ENCODE results near the gene TPK1. TPM values are rescaled to one million over a fixed set of nuclear protein-coding genes. Genes with fewer than 3 reads are reported as not detected.

TPK1 gene
- total RNA-seq, 2 donors from 2014 or later: 4.1 to 6.4 TPM

GRCh38 chr7:144672869-144673268, 163.0 kb downstream of the TPK1 start:
- Histone ChIP-seq H3K36me3 (no peaks in the 10 kb centered on the region), H3K4me1 (no peaks in the 10 kb centered on the region)

GRCh38 chr7:144671429-144671828, 164.4 kb downstream of the TPK1 start:
- TF ChIP-seq, protein P1, sequence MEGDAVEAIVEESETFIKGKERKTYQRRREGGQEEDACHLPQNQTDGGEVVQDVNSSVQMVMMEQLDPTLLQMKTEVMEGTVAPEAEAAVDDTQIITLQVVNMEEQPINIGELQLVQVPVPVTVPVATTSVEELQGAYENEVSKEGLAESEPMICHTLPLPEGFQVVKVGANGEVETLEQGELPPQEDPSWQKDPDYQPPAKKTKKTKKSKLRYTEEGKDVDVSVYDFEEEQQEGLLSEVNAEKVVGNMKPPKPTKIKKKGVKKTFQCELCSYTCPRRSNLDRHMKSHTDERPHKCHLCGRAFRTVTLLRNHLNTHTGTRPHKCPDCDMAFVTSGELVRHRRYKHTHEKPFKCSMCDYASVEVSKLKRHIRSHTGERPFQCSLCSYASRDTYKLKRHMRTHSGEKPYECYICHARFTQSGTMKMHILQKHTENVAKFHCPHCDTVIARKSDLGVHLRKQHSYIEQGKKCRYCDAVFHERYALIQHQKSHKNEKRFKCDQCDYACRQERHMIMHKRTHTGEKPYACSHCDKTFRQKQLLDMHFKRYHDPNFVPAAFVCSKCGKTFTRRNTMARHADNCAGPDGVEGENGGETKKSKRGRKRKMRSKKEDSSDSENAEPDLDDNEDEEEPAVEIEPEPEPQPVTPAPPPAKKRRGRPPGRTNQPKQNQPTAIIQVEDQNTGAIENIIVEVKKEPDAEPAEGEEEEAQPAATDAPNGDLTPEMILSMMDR (IDR thresholded peaks at IDR 0.05): no peak
- DNase-seq (ENCODE audit: low spot score): no peak
- H3K9me3 ChIP-seq: no peaks in the 10 kb centered on the region

More at GRCh38 chr7:144672869-144673268, 163.0 kb downstream of the TPK1 start:
- Histone ChIP-seq H3K27me3 (no peaks in the 10 kb centered on the region), H3K27ac (no peak overlapping the region), H3K4me3 (no peak overlapping the region), H3K9me3 (no peaks in the 10 kb centered on the region)
- TF ChIP-seq, protein P1 (IDR thresholded peaks at IDR 0.05): no peak
- DNase-seq (ENCODE audit: low spot score): no peak

DNA sequence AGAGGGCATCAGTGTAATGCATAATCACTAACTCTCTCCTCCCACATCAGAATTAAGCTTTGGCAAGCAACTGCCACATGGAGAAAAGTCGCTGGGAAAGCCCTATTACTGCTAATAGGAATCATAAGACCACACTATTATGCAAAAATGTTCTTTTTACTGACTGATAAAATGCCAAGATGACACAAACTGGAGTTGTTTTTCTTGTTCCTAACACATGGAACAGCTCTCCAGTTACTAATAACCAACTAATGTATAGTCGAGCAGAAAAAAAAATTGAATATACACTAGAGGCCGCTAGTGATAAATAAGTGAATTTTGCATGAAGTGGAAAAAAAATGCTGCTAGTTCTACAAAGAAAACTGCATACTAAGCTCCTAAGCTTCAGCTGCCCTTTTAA, 165.6 kb downstream of the TPK1 start:
- no peaks in the 10 kb centered on the region for H3K9me3 ChIP-seq
- no peaks in the 10 kb centered on the region for H3K4me1 ChIP-seq
- no peaks in the 10 kb centered on the region for H3K36me3 ChIP-seq
- TF ChIP-seq, protein P1 (IDR thresholded peaks at IDR 0.05): peak in 1 of 2 donors; percentile 25
- no peaks in the 10 kb centered on the region for H3K27me3 ChIP-seq
- H3K4me3 ChIP-seq: no peak overlapping the region
- DNase-seq (ENCODE audit: low spot score): no peak
- no peak overlapping the region for H3K27ac ChIP-seq

More at GRCh38 chr7:144671429-144671828, 164.4 kb downstream of the TPK1 start:
- H3K4me3 ChIP-seq: no peak overlapping the region
- no peak overlapping the region for H3K27ac ChIP-seq
- H3K36me3 ChIP-seq: no peaks in the 10 kb centered on the region
- H3K4me1 ChIP-seq: no peaks in the 10 kb centered on the region
- H3K27me3 ChIP-seq: no peaks in the 10 kb centered on the region

DNA sequence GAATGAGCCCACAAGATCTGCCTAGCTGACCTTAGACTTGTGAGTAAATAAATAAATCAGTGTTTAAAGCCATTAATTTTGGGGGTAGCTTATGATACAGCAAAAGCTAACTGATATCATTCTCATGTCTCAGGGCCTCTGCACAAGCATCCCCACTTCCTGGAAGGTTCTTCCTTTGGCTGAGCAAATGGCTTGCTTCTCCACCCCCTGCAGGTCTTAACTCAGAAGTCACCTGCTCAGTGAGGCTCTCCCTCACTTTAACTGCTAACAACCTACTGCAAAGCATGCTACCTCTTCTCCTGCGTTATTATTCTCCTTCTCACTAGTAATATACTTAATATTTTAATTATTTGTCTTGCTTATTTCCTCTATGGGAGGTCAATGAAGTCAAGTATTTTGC, 167.3 kb downstream of the TPK1 start:
- DNase-seq (ENCODE audit: low spot score): no peak
- no peaks in the 10 kb centered on the region for H3K4me1 ChIP-seq
- H3K9me3 ChIP-seq: no peaks in the 10 kb centered on the region
- no peaks in the 10 kb centered on the region for H3K36me3 ChIP-seq
- TF ChIP-seq, protein P1 (IDR thresholded peaks at IDR 0.05): no peak
- H3K4me3 ChIP-seq: no peak overlapping the region
- H3K27ac ChIP-seq: no peak overlapping the region
- H3K27me3 ChIP-seq: no peaks in the 10 kb centered on the region

GRCh38 chr7:144665689-144666381, 170.0 kb downstream of the TPK1 start:
- H3K4me1 ChIP-seq: no peaks in the 10 kb centered on the region
- no peak for DNase-seq (ENCODE audit: low spot score)

More at GRCh38 chr7:144665689-144666381, 170.0 kb downstream of the TPK1 start:
- TF ChIP-seq, protein P1 (IDR thresholded peaks at IDR 0.05): no peak
- no peak overlapping the region for H3K4me3 ChIP-seq
- no peaks in the 10 kb centered on the region for H3K9me3 ChIP-seq
- no peaks in the 10 kb centered on the region for H3K27me3 ChIP-seq
- H3K27ac ChIP-seq: no peak overlapping the region
- no peaks in the 10 kb centered on the region for H3K36me3 ChIP-seq

Measured in right atrium auricular region (tissue), 2 donors.